ENCODE results near the gene TSPAN14. TPM values are rescaled to one million over a fixed set of nuclear protein-coding genes. Genes with fewer than 3 reads are reported as not detected.

TSPAN14 gene
- total and polyA plus RNA-seq, 10 of the 15 experiments (the other 5 are each of a cell fraction or from before 2014, with no cell fraction given) = 2.5 to 31.7 (median 17.9) TPM

DNA sequence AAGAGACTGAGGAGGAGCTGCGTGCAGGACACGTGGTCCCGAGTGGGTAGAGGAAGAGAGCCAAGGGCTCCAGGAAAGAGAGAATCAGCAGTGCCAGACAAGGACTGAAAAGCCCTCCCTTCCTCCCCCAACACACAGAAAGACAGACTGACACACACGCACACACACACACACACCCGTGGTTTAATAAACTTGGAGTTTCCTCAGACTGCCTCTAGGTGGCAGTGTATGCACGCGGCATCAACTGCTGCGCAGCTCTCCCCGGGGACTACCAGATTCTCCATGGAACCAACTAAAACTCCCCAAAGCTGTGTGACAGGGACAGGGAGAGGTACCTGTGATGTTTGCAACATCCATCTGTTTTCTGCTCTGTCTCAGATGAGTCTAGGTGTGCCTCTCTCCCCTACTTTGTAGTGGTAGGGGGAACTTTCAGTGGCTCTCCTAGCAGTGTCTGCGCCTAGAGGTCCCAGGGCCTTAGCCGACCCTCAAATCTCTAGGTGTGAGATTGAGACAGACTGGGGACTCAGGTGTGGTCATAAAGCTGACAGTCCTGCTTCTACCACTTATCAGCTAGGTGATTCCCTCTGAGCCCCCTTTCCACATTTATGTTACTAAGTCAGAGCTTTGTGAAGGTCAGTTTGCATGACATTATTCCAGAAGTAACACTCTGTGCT, 9.3 kb upstream of the TSPAN14 start (continued):
- TF ChIP-seq, protein P1, sequence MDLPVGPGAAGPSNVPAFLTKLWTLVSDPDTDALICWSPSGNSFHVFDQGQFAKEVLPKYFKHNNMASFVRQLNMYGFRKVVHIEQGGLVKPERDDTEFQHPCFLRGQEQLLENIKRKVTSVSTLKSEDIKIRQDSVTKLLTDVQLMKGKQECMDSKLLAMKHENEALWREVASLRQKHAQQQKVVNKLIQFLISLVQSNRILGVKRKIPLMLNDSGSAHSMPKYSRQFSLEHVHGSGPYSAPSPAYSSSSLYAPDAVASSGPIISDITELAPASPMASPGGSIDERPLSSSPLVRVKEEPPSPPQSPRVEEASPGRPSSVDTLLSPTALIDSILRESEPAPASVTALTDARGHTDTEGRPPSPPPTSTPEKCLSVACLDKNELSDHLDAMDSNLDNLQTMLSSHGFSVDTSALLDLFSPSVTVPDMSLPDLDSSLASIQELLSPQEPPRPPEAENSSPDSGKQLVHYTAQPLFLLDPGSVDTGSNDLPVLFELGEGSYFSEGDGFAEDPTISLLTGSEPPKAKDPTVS (IDR thresholded peaks at IDR 0.05; ENCODE audit: low read depth, low read length) = 0 out of 2 replicates have a peak, but pooled peaks have one; percentile 66
- TF ChIP-seq, protein P2, sequence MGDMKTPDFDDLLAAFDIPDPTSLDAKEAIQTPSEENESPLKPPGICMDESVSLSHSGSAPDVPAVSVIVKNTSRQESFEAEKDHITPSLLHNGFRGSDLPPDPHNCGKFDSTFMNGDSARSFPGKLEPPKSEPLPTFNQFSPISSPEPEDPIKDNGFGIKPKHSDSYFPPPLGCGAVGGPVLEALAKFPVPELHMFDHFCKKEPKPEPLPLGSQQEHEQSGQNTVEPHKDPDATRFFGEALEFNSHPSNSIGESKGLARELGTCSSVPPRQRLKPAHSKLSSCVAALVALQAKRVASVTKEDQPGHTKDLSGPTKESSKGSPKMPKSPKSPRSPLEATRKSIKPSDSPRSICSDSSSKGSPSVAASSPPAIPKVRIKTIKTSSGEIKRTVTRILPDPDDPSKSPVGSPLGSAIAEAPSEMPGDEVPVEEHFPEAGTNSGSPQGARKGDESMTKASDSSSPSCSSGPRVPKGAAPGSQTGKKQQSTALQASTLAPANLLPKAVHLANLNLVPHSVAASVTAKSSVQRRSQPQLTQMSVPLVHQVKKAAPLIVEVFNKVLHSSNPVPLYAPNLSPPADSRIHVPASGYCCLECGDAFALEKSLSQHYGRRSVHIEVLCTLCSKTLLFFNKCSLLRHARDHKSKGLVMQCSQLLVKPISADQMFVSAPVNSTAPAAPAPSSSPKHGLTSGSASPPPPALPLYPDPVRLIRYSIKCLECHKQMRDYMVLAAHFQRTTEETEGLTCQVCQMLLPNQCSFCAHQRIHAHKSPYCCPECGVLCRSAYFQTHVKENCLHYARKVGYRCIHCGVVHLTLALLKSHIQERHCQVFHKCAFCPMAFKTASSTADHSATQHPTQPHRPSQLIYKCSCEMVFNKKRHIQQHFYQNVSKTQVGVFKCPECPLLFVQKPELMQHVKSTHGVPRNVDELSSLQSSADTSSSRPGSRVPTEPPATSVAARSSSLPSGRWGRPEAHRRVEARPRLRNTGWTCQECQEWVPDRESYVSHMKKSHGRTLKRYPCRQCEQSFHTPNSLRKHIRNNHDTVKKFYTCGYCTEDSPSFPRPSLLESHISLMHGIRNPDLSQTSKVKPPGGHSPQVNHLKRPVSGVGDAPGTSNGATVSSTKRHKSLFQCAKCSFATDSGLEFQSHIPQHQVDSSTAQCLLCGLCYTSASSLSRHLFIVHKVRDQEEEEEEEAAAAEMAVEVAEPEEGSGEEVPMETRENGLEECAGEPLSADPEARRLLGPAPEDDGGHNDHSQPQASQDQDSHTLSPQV (IDR thresholded peaks at IDR 0.05) = 0 out of 2 replicates have a peak, but pooled peaks have one; percentile 62
- 0 out of 2 replicates have a peak, but pooled peaks have one; percentile 44 for TF ChIP-seq LARP7 (IDR thresholded peaks at IDR 0.05)
- TF ChIP-seq IRF4 (IDR thresholded peaks at IDR 0.05; ENCODE audit: low read depth, low read length) = peak; percentile 83
- no peak for TF ChIP-seq HDGF (IDR thresholded peaks at IDR 0.05)
- no peak for TF ChIP-seq EGR1 (IDR thresholded peaks at IDR 0.05; ENCODE audit: borderline replicate concordance in 1 of 2, low read depth in 2 of 2, low read length in 2 of 2)
- peak; percentile 28 to 50; a peak in 2 of 4 replicates for TF ChIP-seq IKZF2 (IDR thresholded peaks at IDR 0.05)
- TF ChIP-seq IKZF1 (conservative IDR thresholded peaks at IDR 0.05) = 0 out of 2 replicates have a peak, but pooled peaks have one; percentile 50
- TF ChIP-seq, protein P3, sequence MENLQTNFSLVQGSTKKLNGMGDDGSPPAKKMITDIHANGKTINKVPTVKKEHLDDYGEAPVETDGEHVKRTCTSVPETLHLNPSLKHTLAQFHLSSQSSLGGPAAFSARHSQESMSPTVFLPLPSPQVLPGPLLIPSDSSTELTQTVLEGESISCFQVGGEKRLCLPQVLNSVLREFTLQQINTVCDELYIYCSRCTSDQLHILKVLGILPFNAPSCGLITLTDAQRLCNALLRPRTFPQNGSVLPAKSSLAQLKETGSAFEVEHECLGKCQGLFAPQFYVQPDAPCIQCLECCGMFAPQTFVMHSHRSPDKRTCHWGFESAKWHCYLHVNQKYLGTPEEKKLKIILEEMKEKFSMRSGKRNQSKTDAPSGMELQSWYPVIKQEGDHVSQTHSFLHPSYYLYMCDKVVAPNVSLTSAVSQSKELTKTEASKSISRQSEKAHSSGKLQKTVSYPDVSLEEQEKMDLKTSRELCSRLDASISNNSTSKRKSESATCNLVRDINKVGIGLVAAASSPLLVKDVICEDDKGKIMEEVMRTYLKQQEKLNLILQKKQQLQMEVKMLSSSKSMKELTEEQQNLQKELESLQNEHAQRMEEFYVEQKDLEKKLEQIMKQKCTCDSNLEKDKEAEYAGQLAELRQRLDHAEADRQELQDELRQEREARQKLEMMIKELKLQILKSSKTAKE (IDR thresholded peaks at IDR 0.05; ENCODE audit: low read depth, poor library complexity, severe bottlenecking) = peak; percentile 43
- TF ChIP-seq NRF1 (conservative IDR thresholded peaks at IDR 0.05; ENCODE audit: low read depth, low read length) = no peak
- no peak for TF ChIP-seq POLR2AphosphoS2 (IDR thresholded peaks at IDR 0.05; ENCODE audit: low read depth, low read length)
- TF ChIP-seq CEBPB (IDR thresholded peaks at IDR 0.05; ENCODE audit: borderline replicate concordance in 1 of 2, low read depth in 2 of 2, low read length in 2 of 2) = no peak
- peak; percentile 100 for TF ChIP-seq RAD21 (IDR thresholded peaks at IDR 0.05; ENCODE audit: insufficient read depth, low read depth, low read length)
- TF ChIP-seq EZH2 (IDR thresholded peaks at IDR 0.05; ENCODE audit: borderline replicate concordance, control insufficient read depth, low read depth, low read length) = no peak
- peak; percentile 91 for TF ChIP-seq RUNX3 (IDR thresholded peaks at IDR 0.05; ENCODE audit: low read length)
- 0 out of 2 replicates have a peak, but pooled peaks have one; percentile 5 for TF ChIP-seq ZNF24 (IDR thresholded peaks at IDR 0.05)
- TF ChIP-seq DPF2 (IDR thresholded peaks at IDR 0.05) = 0 out of 2 replicates have a peak, but pooled peaks have one; percentile 30
- peak; percentile 50; the same call in 1 of the 2 replicates for TF ChIP-seq NBN (IDR thresholded peaks at IDR 0.05)
- TF ChIP-seq, protein P4, sequence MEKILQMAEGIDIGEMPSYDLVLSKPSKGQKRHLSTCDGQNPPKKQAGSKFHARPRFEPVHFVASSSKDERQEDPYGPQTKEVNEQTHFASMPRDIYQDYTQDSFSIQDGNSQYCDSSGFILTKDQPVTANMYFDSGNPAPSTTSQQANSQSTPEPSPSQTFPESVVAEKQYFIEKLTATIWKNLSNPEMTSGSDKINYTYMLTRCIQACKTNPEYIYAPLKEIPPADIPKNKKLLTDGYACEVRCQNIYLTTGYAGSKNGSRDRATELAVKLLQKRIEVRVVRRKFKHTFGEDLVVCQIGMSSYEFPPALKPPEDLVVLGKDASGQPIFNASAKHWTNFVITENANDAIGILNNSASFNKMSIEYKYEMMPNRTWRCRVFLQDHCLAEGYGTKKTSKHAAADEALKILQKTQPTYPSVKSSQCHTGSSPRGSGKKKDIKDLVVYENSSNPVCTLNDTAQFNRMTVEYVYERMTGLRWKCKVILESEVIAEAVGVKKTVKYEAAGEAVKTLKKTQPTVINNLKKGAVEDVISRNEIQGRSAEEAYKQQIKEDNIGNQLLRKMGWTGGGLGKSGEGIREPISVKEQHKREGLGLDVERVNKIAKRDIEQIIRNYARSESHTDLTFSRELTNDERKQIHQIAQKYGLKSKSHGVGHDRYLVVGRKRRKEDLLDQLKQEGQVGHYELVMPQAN (conservative IDR thresholded peaks at IDR 0.05) = no peak
- 0 out of 2 replicates have a peak, but pooled peaks have one; percentile 16 for TF ChIP-seq MTA2 (IDR thresholded peaks at IDR 0.05; ENCODE audit: low read depth)
- no peak for TF ChIP-seq FOXK2 (IDR thresholded peaks at IDR 0.05)
